ENCODE measurements around the gene ERCC2. TPM values are rescaled to one million over a fixed set of nuclear protein-coding genes. Genes with fewer than 3 reads are reported as not detected.

ERCC2 gene
- total RNA-seq, 1 experiment from 2014 or later: 58.9 TPM

- TF ChIP-seq CTCF (IDR thresholded peaks at IDR 0.05 in 2 of 3, conservative IDR thresholded peaks at IDR 0.05 in 1 of 3; ENCODE audit: borderline replicate concordance in 1 of 3, insufficient read depth in 1 of 3, low read depth in 2 of 3, low read length in 2 of 3): no peak
These were observed 16.0 kb downstream of the ERCC2 start (continued) for GRCh38 chr19:45354241-45354842.

GRCh38 chr19:45352914-45353796 is 17.2 kb downstream of the ERCC2 start:
- DNase-seq (ENCODE audit: low read depth, low spot score): no peak
- peak; percentile 66 for ATAC-seq
- Histone ChIP-seq H3K9me2 (ENCODE audit: insufficient read depth) (no peaks in the 10 kb centered on the region), H3K79me2 (ENCODE audit: insufficient read depth, low read length) (no peaks in the 10 kb centered on the region), H3K4me1 (ENCODE audit: control insufficient read depth in 1 of 2, insufficient read depth in 2 of 2, low read length in 2 of 2) (no peaks in the 10 kb centered on the region), H3K27ac (ENCODE audit: low read depth, low read length) (no peak overlapping the region), H3K27me3 (ENCODE audit: insufficient read depth, low read length) (no peaks in the 10 kb centered on the region), H3K9me3 (ENCODE audit: control insufficient read depth in 1 of 2, insufficient read depth in 1 of 2, low read depth in 1 of 2, low read length in 2 of 2) (no peaks in the 10 kb centered on the region), H4K20me1 (ENCODE audit: insufficient read depth) (no peaks in the 10 kb centered on the region), H3K9ac (ENCODE audit: low read length) (no peak overlapping the region), H3K4me2 (ENCODE audit: low read length) (no peak overlapping the region), H3K36me3 (ENCODE audit: control insufficient read depth in 1 of 2, insufficient read depth in 2 of 2, low read length in 2 of 2) (peaks cover 30 to 44% of the 10 kb centered on the region in 2 experiments; a peak in 3 of 4 replicates), H2AFZ (ENCODE audit: low read depth, low read length, poor library complexity, severe bottlenecking) (no peak overlapping the region), H3K4me3 (replicated peaks in 1 of 2; ENCODE audit: low read depth in 1 of 2, low read length in 2 of 2) (no peak overlapping the region)
- ChIA-PET RAD21 (ENCODE audit: low non-redundant PET in 1 of 2, low total read pairs in 2 of 2, uncharacterized antibody in 2 of 2, unreplicated experiment in 2 of 2) (no interaction called here), CTCF (no interaction called here), POLR2A (no interaction called here)
- no TSS peak for BruUV-seq (replicated peaks)
- intact Hi-C loops (cut with micrococcal nuclease): no loop called here
- TF ChIP-seq EZH2 (IDR thresholded peaks at IDR 0.05) (no peak), POLR2A (IDR thresholded peaks at IDR 0.05; ENCODE audit: borderline replicate concordance, extremely low read depth, insufficient read depth, insufficient read length) (no peak), REST (IDR thresholded peaks at IDR 0.05; ENCODE audit: low read depth) (no peak), ZNF274 (IDR thresholded peaks at IDR 0.05; ENCODE audit: low read depth, low read length) (no peak), ZBTB33 (IDR thresholded peaks at IDR 0.05; ENCODE audit: extremely low read depth, insufficient replicate concordance, low read length) (no peak), SIN3A (IDR thresholded peaks at IDR 0.05; ENCODE audit: low read depth) (no peak), MAX (IDR thresholded peaks at IDR 0.05) (no peak), RAD21 (IDR thresholded peaks at IDR 0.05; ENCODE audit: low read depth) (no peak), CBX3 (IDR thresholded peaks at IDR 0.05; ENCODE audit: low read depth) (no peak), JUND (IDR thresholded peaks at IDR 0.05) (no peak), FOSL1 (IDR thresholded peaks at IDR 0.05; ENCODE audit: low read depth) (no peak), EZH2phosphoT487 (IDR thresholded peaks at IDR 0.05; ENCODE audit: borderline replicate concordance) (no peak), CEBPB (IDR thresholded peaks at IDR 0.05; ENCODE audit: low read depth) (no peak), TCF7L2 (IDR thresholded peaks at IDR 0.05; ENCODE audit: borderline replicate concordance, extremely low read depth, insufficient read depth, insufficient read length) (no peak), ELF1 (IDR thresholded peaks at IDR 0.05; ENCODE audit: borderline replicate concordance, low read depth) (no peak), ZFX (IDR thresholded peaks at IDR 0.05) (no peak)
